Transverse colon (tissue), 4 donors: ENCODE results near the gene IFITM10. TPM values are rescaled to one million over a fixed set of nuclear protein-coding genes. Genes with fewer than 3 reads are reported as not detected.

Source experiments
- DNase-seq: peaks from one replicate; pipeline ENCODE4 v3.0.0-alpha.2; 2019
- H3K27ac ChIP-seq, 4 donors: fragments of 200-600 bp; sonication (generic); 2 replicates each; pipeline ENCODE4 v1.5.1; 2016 to 2018; ENCODE audit warnings: inconsistent platforms in 4 of 4
- H3K27me3 ChIP-seq: fragments of 200-600 bp; sonication (generic); 2 replicates; pipeline ENCODE4 v1.5.1; 2017; ENCODE audit warnings: inconsistent platforms
- H3K36me3 ChIP-seq, 4 donors: fragments of 200-600 bp; sonication (generic); 2 replicates each; pipeline ENCODE4 v1.5.1; 2017 to 2019; ENCODE audit warnings: inconsistent platforms in 4 of 4
- H3K4me1 ChIP-seq, 4 donors: fragments of 200-600 bp; sonication (generic); 2 replicates each; pipeline ENCODE4 v1.5.1; 2017 to 2020; ENCODE audit warnings: inconsistent platforms in 4 of 4
- H3K4me3 ChIP-seq, 4 donors: fragments of 200-600 bp; sonication (generic); 1 replicate in 1 of 4; 2 replicates in 3 of 4; pipeline versions ENCODE4 v1.5.1 to v1.6.1; 2017 to 2019; ENCODE audit warnings: inconsistent platforms in 4 of 4
- H3K9me3 ChIP-seq, 2 donors: fragments of 200-600 bp; sonication (generic); 2 replicates each; pipeline ENCODE4 v1.5.1; 2017 to 2019; ENCODE audit warnings: inconsistent platforms in 2 of 2
- EP300 ChIP-seq: sonication (generic); formaldehyde crosslinking; IDR thresholded peaks from one replicate; pipeline ENCODE4 v1.6.1; 2017; ENCODE audit warnings: antibody characterized with exemption, low read depth
- POLR2A ChIP-seq: fragments of 450-650 bp; IDR thresholded peaks from one replicate; pipeline ENCODE4 v1.6.1; 2016; ENCODE audit warnings: antibody characterized with exemption, mild to moderate bottlenecking, moderate library complexity
- POLR2AphosphoS5 ChIP-seq, 3 donors: sonication (generic); formaldehyde crosslinking; IDR thresholded peaks; one replicate each; pipeline ENCODE4 v1.6.1; 2016; ENCODE audit warnings: antibody characterized with exemption in 3 of 3
- WGBS, 2 donors: methylation state at CpG; one replicate each; pipeline ENCODE4 v1.1.5; 2018; ENCODE audit warnings: low coverage in 1 of 2; 5-methylcytosine and 5-hydroxymethylcytosine counted together
- in situ Hi-C, 4 donors: fragments of 200-750 bp; cut with MboI; loops; one replicate each; pipeline versions ENCODE4 v1.15.0 to v1.15.1; 2017; ENCODE audit warnings: low sequenced_read_pairs in 3 of 4, low pct_ligation_motif_present in 1 of 4, low pct_unique_long_range_greater_than_20kb in 1 of 4
- intact Hi-C: fragments of 100-400 bp; cut with DNase I; formaldehyde crosslinking; loops from one replicate; pipeline ENCODE4 v1.15.1; 2023; ENCODE audit warnings: low total_unique reads
- total RNA-seq, 4 donors: library from RNA; depleted of rRNA; stranded (reverse); fragments of >200 nt; gene quantifications; one replicate each; pipeline ENCODE4 v1.1.0, GENCODE V29; 2016
- TF ChIP-seq, protein P1 (sequence below), 5 experiments: fragments of 200-600 bp in 3 of 5; fragments of 450-650 bp in 2 of 5; sonication (generic) in 3 of 5; IDR thresholded peaks; 1 replicate in 2 of 5; 2 replicates in 3 of 5; pipeline ENCODE4 v1.5.1; 2016 to 2017; ENCODE audit warnings: antibody characterized with exemption in 5 of 5, inconsistent platforms in 3 of 5, mild to moderate bottlenecking in 2 of 5, moderate library complexity in 1 of 5

The IFITM10 gene
- total RNA-seq, 4 donors from 2014 or later: 0.68 to 13.5 (median 1.3) TPM

GRCh38 chr11:1699771-1700170 is 50.6 kb downstream of the IFITM10 start:
- no peaks in the 10 kb centered on the region for H3K4me1 ChIP-seq
- H3K27ac ChIP-seq: no peak overlapping the region
- peaks cover 38% of the 10 kb centered on the region for H3K27me3 ChIP-seq
- H3K4me3 ChIP-seq: no peak overlapping the region
- in situ Hi-C loops (loop anchor here (10.0 to 25.0 kb wide), 3 partner anchors 113 to 463 kb away; partner anchors contain the start of genes INS (in 3 of the 4) and TH (in 3 of the 4)), intact Hi-C loops (no loop called here)
- no peak for DNase-seq
- no peaks in the 10 kb centered on the region for H3K36me3 ChIP-seq
- WGBS, 2 donors: 75% methylated on average over 5 of the region's 5 CpGs; no CpG with 5 or more reads in 1 of the 2 donors
- TF ChIP-seq POLR2AphosphoS5 (IDR thresholded peaks at IDR 0.05) (no peak), POLR2A (no peak), EP300 (no peak)
- H3K9me3 ChIP-seq: no peaks in the 10 kb centered on the region

- in situ Hi-C loops (loop anchor here in 2 of 4 donors (25.0 kb wide), 1 partner anchor 465 kb away; the partner anchor contains the start of genes INS (in 2 of the 2) and TH (in 2 of the 2)), intact Hi-C loops (no loop called here)
- H3K27ac ChIP-seq: no peak within 1 kb of the TSS
- H3K36me3 ChIP-seq: no peaks in the 10 kb centered on the region
- no peak within 1 kb of the TSS for H3K4me3 ChIP-seq
- peaks cover 26% of the 10 kb centered on the region for H3K27me3 ChIP-seq
- DNase-seq: no peak
- WGBS, 2 donors: 77 to 88% methylated on average over 7 to 11 of the region's 11 CpGs
- no peaks in the 10 kb centered on the region for H3K9me3 ChIP-seq
- TF ChIP-seq EP300: no peak
- TF ChIP-seq, protein P1, sequence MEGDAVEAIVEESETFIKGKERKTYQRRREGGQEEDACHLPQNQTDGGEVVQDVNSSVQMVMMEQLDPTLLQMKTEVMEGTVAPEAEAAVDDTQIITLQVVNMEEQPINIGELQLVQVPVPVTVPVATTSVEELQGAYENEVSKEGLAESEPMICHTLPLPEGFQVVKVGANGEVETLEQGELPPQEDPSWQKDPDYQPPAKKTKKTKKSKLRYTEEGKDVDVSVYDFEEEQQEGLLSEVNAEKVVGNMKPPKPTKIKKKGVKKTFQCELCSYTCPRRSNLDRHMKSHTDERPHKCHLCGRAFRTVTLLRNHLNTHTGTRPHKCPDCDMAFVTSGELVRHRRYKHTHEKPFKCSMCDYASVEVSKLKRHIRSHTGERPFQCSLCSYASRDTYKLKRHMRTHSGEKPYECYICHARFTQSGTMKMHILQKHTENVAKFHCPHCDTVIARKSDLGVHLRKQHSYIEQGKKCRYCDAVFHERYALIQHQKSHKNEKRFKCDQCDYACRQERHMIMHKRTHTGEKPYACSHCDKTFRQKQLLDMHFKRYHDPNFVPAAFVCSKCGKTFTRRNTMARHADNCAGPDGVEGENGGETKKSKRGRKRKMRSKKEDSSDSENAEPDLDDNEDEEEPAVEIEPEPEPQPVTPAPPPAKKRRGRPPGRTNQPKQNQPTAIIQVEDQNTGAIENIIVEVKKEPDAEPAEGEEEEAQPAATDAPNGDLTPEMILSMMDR (IDR thresholded peaks at IDR 0.05): no peak
- TF ChIP-seq POLR2A: no peak
- TF ChIP-seq POLR2AphosphoS5 (IDR thresholded peaks at IDR 0.05): no peak
- peaks cover 6 to 13% (median 11%) of the 10 kb centered on the region in 4 donors for H3K4me1 ChIP-seq
Observed at GRCh38 chr11:1696608-1697570, 53.5 kb downstream of the IFITM10 start, which contains the start of gene KRTAP5-6. KRTAP5-6 (plus strand) TSS chr11:1697195; CDS start chr11:1697246, 51 bp downstream.

DNA sequence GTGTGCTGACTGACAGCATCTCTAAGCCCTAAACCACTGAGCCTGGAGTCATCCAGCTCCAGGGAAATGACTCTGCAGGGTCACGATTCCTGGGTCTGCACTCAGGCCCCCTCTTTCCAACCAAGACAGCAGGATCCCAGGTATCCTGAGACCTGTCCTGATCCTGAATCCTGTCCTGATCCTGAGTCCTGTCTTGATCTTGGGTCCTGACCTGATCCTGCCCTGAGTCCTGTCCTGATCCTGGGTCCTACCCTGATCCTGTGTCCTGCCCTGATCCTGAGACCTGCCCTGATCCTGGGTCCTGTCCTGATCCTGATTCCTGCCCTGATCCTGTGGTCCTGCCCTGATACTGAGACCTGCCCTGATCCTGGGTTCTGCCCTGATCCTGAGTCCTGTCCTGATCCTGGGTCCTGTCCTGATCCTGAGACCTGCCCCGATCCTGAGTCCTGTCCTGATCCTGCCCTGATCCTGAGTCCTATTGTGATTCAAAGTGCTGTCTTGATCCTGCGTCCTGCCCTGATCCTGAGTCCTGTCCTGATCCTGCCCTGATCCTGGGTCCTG is 54.8 kb downstream of the IFITM10 start:
- DNase-seq: no peak
- WGBS, 2 donors: 92 to 100% methylated on average over 1 to 3 of the region's 3 CpGs
- TF ChIP-seq EP300: no peak
- TF ChIP-seq POLR2AphosphoS5 (IDR thresholded peaks at IDR 0.05): no peak
- H3K27ac ChIP-seq: no peak overlapping the region
- no peaks in the 10 kb centered on the region for H3K9me3 ChIP-seq
- in situ Hi-C loops: loop anchor here in 2 of 4 donors (25.0 kb wide), 1 partner anchor 467 kb away; the partner anchor contains the start of genes INS (in 2 of the 2) and TH (in 2 of the 2)
- peaks cover 14% of the 10 kb centered on the region for H3K27me3 ChIP-seq
- H3K36me3 ChIP-seq: no peaks in the 10 kb centered on the region
- no peak overlapping the region for H3K4me3 ChIP-seq
- H3K4me1 ChIP-seq: peaks cover 6 to 13% (median 11%) of the 10 kb centered on the region in 4 donors
- intact Hi-C loops: no loop called here

DNA sequence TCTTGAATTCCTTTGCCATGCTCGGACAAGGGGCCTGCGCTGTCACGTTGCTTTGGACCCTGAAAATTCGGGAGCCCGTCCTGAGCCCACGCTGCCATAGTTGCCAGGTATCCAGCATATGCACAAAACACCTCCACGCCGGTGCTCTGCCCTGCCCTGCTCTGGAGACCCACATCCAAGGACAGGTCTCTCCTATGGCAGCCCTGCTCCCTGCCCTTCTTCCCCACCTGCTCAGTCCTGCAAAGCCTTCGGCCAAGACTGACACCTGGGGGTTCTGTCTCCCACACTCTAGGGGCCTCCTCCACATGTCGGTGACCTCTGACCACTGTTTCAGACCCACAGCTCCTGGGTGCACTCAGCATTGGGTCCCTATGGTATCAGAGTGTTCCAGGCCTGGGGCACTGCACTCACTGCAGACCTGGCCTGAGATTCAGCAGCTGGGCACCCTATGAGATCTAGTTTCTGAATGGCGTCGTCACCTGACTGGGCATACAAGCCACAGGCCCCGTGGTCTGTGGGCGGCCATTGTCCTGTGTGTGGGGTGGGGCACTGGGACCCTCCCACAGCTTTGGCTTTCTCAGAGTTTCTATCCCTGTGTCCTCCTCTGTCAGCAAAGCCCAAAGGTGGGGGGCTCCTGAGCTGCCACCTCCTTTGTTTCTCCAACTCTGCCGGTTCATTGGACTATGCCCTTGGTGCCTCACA is 55.4 kb downstream of the IFITM10 start:
- Histone ChIP-seq H3K4me3 (no peak overlapping the region), H3K27ac (no peak overlapping the region), H3K4me1 (peaks cover 6 to 13% (median 11%) of the 10 kb centered on the region in 4 donors), H3K9me3 (no peaks in the 10 kb centered on the region), H3K27me3 (peaks cover 8% of the 10 kb centered on the region), H3K36me3 (no peaks in the 10 kb centered on the region)
- TF ChIP-seq, protein P1 (IDR thresholded peaks at IDR 0.05): no peak
- TF ChIP-seq EP300 (no peak), POLR2A (no peak), POLR2AphosphoS5 (IDR thresholded peaks at IDR 0.05) (no peak)
- intact Hi-C loops (loop anchor here (5.0 kb wide), 1 partner anchor 462 kb away; no protein-coding TSS in a partner anchor), in situ Hi-C loops (loop anchor here in 2 of 4 donors (25.0 kb wide), 1 partner anchor 467 kb away; the partner anchor contains the start of genes INS (in 2 of the 2) and TH (in 2 of the 2))
- no peak for DNase-seq
- WGBS, 2 donors: 90% methylated on average over 15 of the region's 15 CpGs; no CpG with 5 or more reads in 1 of the 2 donors
